K562 (cell line): ENCODE results near the gene FIGNL1. TPM values are rescaled to one million over a fixed set of nuclear protein-coding genes. Genes with fewer than 3 reads are reported as not detected.

Experiments
- ATAC-seq: fragments of 200-7000 bp; cut with Tn5 transposase; 3 replicates; pipeline ENCODE4 v1.9.1; 2020; ENCODE audit warnings: moderate library complexity
- BruUV-seq: library from RNA; stranded (reverse); fragments of 400-500 nt; replicated peaks from 2 replicates; lab custom pipeline; 2021; lab: Mats Ljungman, UMichigan
- CTCF ChIA-PET: fragments of 300-600 bp; formaldehyde crosslinking; extraction: SDS; loops from one replicate; lab custom pipeline; 2021; ENCODE audit warnings: low intra/inter-chr PET ratio; lab: Yijun Ruan, JAX
- POLR2A ChIA-PET: fragments of 300-600, 350-650 bp; sonication (Branson Sonifier 250); formaldehyde crosslinking; extraction: SDS; loops from one replicate; lab custom pipeline; 2021; ENCODE audit warnings: antibody characterized with exemption, inconsistent platforms; lab: Yijun Ruan, JAX
- DNase-seq, 4 experiments: peaks; one replicate each; pipeline versions ENCODE4 v3.0.0 to v3.0.0-alpha.2; 2011 to 2018; ENCODE audit warnings: low spot score in 3 of 4, mixed read lengths in 3 of 4; ENCODE audit errors: extremely low read depth in 1 of 4
- FAIRE-seq: peaks from 2 replicates; lab custom pipeline; 2011; peaks lifted over from hg19 to GRCh38; lab: Jason Lieb, UNC
- H2AFZ ChIP-seq: 2 replicates; pipeline ENCODE4 v1.6.0; 2011; ENCODE audit warnings: low read depth, low read length, control low read depth, inconsistent platforms
- H3K27ac ChIP-seq: fragments of 200-600 bp; 3 replicates; pipeline ENCODE4 v1.8.0; 2011; ENCODE audit warnings: low read depth, mild to moderate bottlenecking, control low read depth, inconsistent platforms, low read length, moderate library complexity, mixed read lengths; ENCODE audit errors: extremely low read depth
- H3K27me3 ChIP-seq, 2 experiments: fragments of 300-600 bp in 1 of 2; 2 replicates in 1 of 2; 3 replicates in 1 of 2; pipeline versions ENCODE4 v1.6.0 to v1.8.0; 2011; ENCODE audit warnings: inconsistent platforms in 2 of 2, low read length in 2 of 2, mild to moderate bottlenecking in 1 of 2, mixed read lengths in 1 of 2, moderate library complexity in 1 of 2; ENCODE audit not compliant: control insufficient read depth in 2 of 2, insufficient read depth in 2 of 2
- H3K36me3 ChIP-seq: fragments of 300-600 bp; 3 replicates; pipeline ENCODE4 v1.8.0; 2011; ENCODE audit warnings: mild to moderate bottlenecking, low read length, inconsistent platforms; ENCODE audit not compliant: control insufficient read depth, insufficient read depth
- H3K4me1 ChIP-seq, 2 experiments: fragments of 200-600 bp in 1 of 2; replicated peaks in 1 of 2; 2 replicates in 1 of 2; 3 replicates in 1 of 2; pipeline versions ENCODE4 v1.5.1 to v1.8.0; 2011; ENCODE audit warnings: inconsistent platforms in 2 of 2, low read length in 2 of 2, mild to moderate bottlenecking in 1 of 2, mixed read lengths in 1 of 2, moderate library complexity in 1 of 2; ENCODE audit not compliant: control insufficient read depth in 2 of 2, insufficient read depth in 2 of 2
- H3K4me2 ChIP-seq: 2 replicates; pipeline ENCODE4 v1.6.1; 2011; ENCODE audit warnings: low read length, control low read depth, inconsistent platforms, mixed read lengths; ENCODE audit not compliant: insufficient read depth
- H3K4me3 ChIP-seq: fragments of 200-600 bp; sonication (generic), shearing (Covaris generic); 2 replicates; pipeline ENCODE4 v1.5.1; 2016; ENCODE audit warnings: control low read depth, inconsistent platforms
- H3K79me2 ChIP-seq: fragments of 200-600 bp; 3 replicates; pipeline ENCODE4 v1.8.0; 2011; ENCODE audit warnings: low read length, inconsistent platforms; ENCODE audit not compliant: control insufficient read depth, insufficient read depth
- H3K9ac ChIP-seq, 2 experiments: 2 replicates each; pipeline versions ENCODE4 v1.6.0 to v1.6.1; 2011; ENCODE audit warnings: low read depth in 2 of 2, low read length in 2 of 2, control low read depth in 1 of 2, inconsistent platforms in 1 of 2, mild to moderate bottlenecking in 1 of 2, mixed read lengths in 1 of 2; ENCODE audit not compliant: insufficient read depth in 1 of 2
- H3K9me1 ChIP-seq: one replicate; pipeline ENCODE4 v1.6.0; 2011; ENCODE audit warnings: inconsistent platforms, mild to moderate bottlenecking, low read length, moderate library complexity; ENCODE audit not compliant: control insufficient read depth, insufficient read depth
- H3K9me3 ChIP-seq: replicated peaks from 2 replicates; pipeline ENCODE4 v1.5.1; 2011; ENCODE audit warnings: low read depth, low read length, inconsistent platforms; ENCODE audit not compliant: control insufficient read depth, insufficient read depth
- H4K20me1 ChIP-seq: replicated peaks from 2 replicates; pipeline ENCODE4 v1.6.1; 2011; ENCODE audit warnings: low read length, inconsistent platforms, mixed read lengths; ENCODE audit not compliant: control insufficient read depth, insufficient read depth
- CEBPG ChIP-seq, 3 experiments: fragments of 200-800 bp in 1 of 3; sonication (Bioruptor generic) in 1 of 3; sonication (generic) in 1 of 3; formaldehyde crosslinking in 1 of 3; IDR thresholded peaks in 2 of 3; conservative IDR thresholded peaks in 1 of 3; 2 replicates each; pipeline versions ENCODE4 v1.6.1 to v1.8.0; 2016 to 2022; ENCODE audit warnings: missing compliant biosample characterization in 2 of 3, missing genetic modification characterization in 2 of 3, mild to moderate bottlenecking in 1 of 3, missing genetic modification reagents in 1 of 3
- STAT6 ChIP-seq: sonication (generic); formaldehyde crosslinking; IDR thresholded peaks from 2 replicates; pipeline ENCODE4 v1.8.1; 2023; ENCODE audit warnings: mild to moderate bottlenecking, missing genetic modification reagents
- WGBS: fragments of 100-300 bp; shearing (Covaris generic); methylation state at CpG from one replicate; pipeline ENCODE4 v1.1.6; 2016; ENCODE audit warnings: low coverage, mixed read lengths; ENCODE audit not compliant: insufficient coverage; ENCODE audit errors: missing lambda C conversion rate; 5-methylcytosine and 5-hydroxymethylcytosine counted together
- in situ Hi-C: fragments of 300-500 bp; cut with MboI; formaldehyde crosslinking; loops from 4 replicates; pipeline ENCODE4 v1.15.0; 2018; ENCODE audit warnings: inconsistent platforms, mixed read lengths
- intact Hi-C: fragments of 100-400 bp; cut with micrococcal nuclease; formaldehyde crosslinking; loops from 2 replicates; pipeline ENCODE4 v1.14.2; 2022
- polyA plus RNA-seq, 8 experiments: library from polyadenylated mRNA; depleted of rRNA in 4 of 8; stranded (reverse) in 5 of 8; unstranded in 3 of 8; fragments of >200 nt; fragmentation: Nextera tagmentation in 2 of 8; fragmentation: Illumina TruSeq in 1 of 8; extraction: Ambion mirVana in 2 of 8; extraction: Trizol in 1 of 8; gene quantifications; 2 replicates each; pipeline versions ENCODE4 v1.2.1 to v1.2.3, GENCODE V29; 2011 to 2014; ENCODE audit warnings: inconsistent platforms in 1 of 8, missing spikeins in 1 of 8
- total RNA-seq, 7 experiments: library from RNA; depleted of rRNA in 6 of 7; stranded (reverse); fragments of >200 nt in 6 of 7; fragmentation: Illumina TruSeq in 2 of 7; extraction: Trizol in 2 of 7; gene quantifications; 2 replicates each; pipeline versions ENCODE4 v1.2.1 to v1.2.3, GENCODE V29; 2011 to 2021; ENCODE audit warnings: low replicate concordance in 1 of 7

The FIGNL1 gene
- total and polyA plus RNA-seq, 9 of the 15 experiments (the other 6 are each of a cell fraction or from before 2014, with no cell fraction given) = 15.5 to 48.3 (median 27.6) TPM

- CTCF ChIA-PET = no interaction called here
- TF ChIP-seq STAT6 (CRISPR knock-in tag) = no peak
- peak; percentile 48; the same call in 1 of the 2 replicates for TF ChIP-seq CEBPG (CRISPR knock-in tag; IDR thresholded peaks at IDR 0.05)
- TF ChIP-seq CEBPG (tag; conservative IDR thresholded peaks at IDR 0.05 in 1 of 2, IDR thresholded peaks at IDR 0.05 in 1 of 2) = peak; percentile 16 to 92; a peak in 2 of 4 replicates
- TF ChIP-seq, all 486 proteins: peak for 1
These were observed 3.6 kb downstream of the FIGNL1 start for GRCh38 chr7:50446542-50446960.

More at GRCh38 chr7:50446542-50446960, 3.6 kb downstream of the FIGNL1 start:
- POLR2A ChIA-PET = no interaction called here
- no peaks in the 10 kb centered on the region for H3K9me3 ChIP-seq
- no peak overlapping the region for H2AFZ ChIP-seq
- in situ Hi-C loops = no loop called here
- peaks cover 3 to 12% of the 10 kb centered on the region in 2 experiments; a peak in 4 of 5 replicates for H3K4me1 ChIP-seq
- no peak overlapping the region for H3K9ac ChIP-seq
- no peak overlapping the region for H3K27ac ChIP-seq
- H3K4me3 ChIP-seq = no peak overlapping the region
- H3K9me1 ChIP-seq = no peaks in the 10 kb centered on the region
- no peak for FAIRE-seq
- H3K79me2 ChIP-seq = peaks cover 25% of the 10 kb centered on the region
- no TSS peak for BruUV-seq
- H4K20me1 ChIP-seq = no peaks in the 10 kb centered on the region
- H3K27me3 ChIP-seq = no peaks in the 10 kb centered on the region
- DNase-seq = no peak
- intact Hi-C loops = no loop called here
- WGBS = 82% methylated on average over 4 of the region's 4 CpGs
- no peak for ATAC-seq
- no peak overlapping the region for H3K4me2 ChIP-seq
- H3K36me3 ChIP-seq = peaks cover 49% of the 10 kb centered on the region
